ENCODE measurements around the gene SPDYE6.
"Not testable (repeated sequence)": the region's sequence is repeated elsewhere in the genome, so short reads cannot be mapped to it uniquely, and the experiment has no call there.

Gene SPDYE6

GRCh38 chr7:102376964-102377466, 20.8 kb upstream of the SPDYE6 start:
- no peak overlapping the region for H2BK12ac ChIP-seq (ENCODE audit: low read length in 2 of 2)

GRCh38 chr7:102372796-102373195, 16.6 kb upstream of the SPDYE6 start:
- not testable (repeated sequence) for H3K27me3 ChIP-seq (ENCODE audit: control insufficient read depth in 1 of 2, insufficient read depth in 1 of 2, low read length in 2 of 2); H3K4ac ChIP-seq (ENCODE audit: low read depth in 1 of 2, low read length in 2 of 2); H2BK12ac ChIP-seq (ENCODE audit: low read length in 2 of 2); H3K14ac ChIP-seq (ENCODE audit: low read length in 2 of 2); H4K91ac ChIP-seq (ENCODE audit: low read length); H2BK5ac ChIP-seq (ENCODE audit: low read depth, low read length, poor library complexity, severe bottlenecking); H3K4me2 ChIP-seq (ENCODE audit: low read length, poor library complexity, severe bottlenecking); H4K8ac ChIP-seq (ENCODE audit: low read length); H2AFZ ChIP-seq (ENCODE audit: low read depth, low read length); H3K9me3 ChIP-seq (ENCODE audit: control insufficient read depth, low read length); DNase-seq; H2AK5ac ChIP-seq (ENCODE audit: low read length, severe bottlenecking); H3K18ac ChIP-seq (ENCODE audit: low read depth in 1 of 2, low read length in 2 of 2); H3K23ac ChIP-seq (ENCODE audit: low read length in 2 of 2); H3K9ac ChIP-seq (ENCODE audit: low read length); H2BK15ac ChIP-seq (ENCODE audit: low read depth, poor library complexity, severe bottlenecking); H3K4me1 ChIP-seq (ENCODE audit: control insufficient read depth, insufficient read depth, low read depth, low read length); H2BK120ac ChIP-seq (ENCODE audit: low read depth, low read length); H3K27ac ChIP-seq (ENCODE audit: low read length, poor library complexity, severe bottlenecking); H3K79me1 ChIP-seq (replicated peaks; ENCODE audit: low read length, poor library complexity, severe bottlenecking); H3K4me3 ChIP-seq (ENCODE audit: insufficient read depth in 1 of 2, low read depth in 1 of 2, low read length in 2 of 2)
- whole genome bisulfite sequencing, result no CpG with 5 or more reads among the region's 2 CpGs
- H3K36me3 ChIP-seq (ENCODE audit: control insufficient read depth in 1 of 2, insufficient read depth in 2 of 2, low read depth in 1 of 2, low read length in 2 of 2), result peaks cover 2 to 17% of the 10 kb centered on the region in 2 experiments

More at GRCh38 chr7:102376964-102377466, 20.8 kb upstream of the SPDYE6 start:
- no peak overlapping the region for H2BK5ac ChIP-seq (ENCODE audit: low read depth, low read length, poor library complexity, severe bottlenecking)
- H4K8ac ChIP-seq (ENCODE audit: low read length), result no peak overlapping the region
- H2BK120ac ChIP-seq (ENCODE audit: low read depth, low read length), result no peak overlapping the region
- H4K91ac ChIP-seq (ENCODE audit: low read length), result no peak overlapping the region
- H2AK5ac ChIP-seq (ENCODE audit: low read length, severe bottlenecking), result no peak overlapping the region
- 91% methylated on average over 6 of the region's 6 CpGs for WGBS
- no peak overlapping the region for H3K18ac ChIP-seq (ENCODE audit: low read depth in 1 of 2, low read length in 2 of 2)
- no peak overlapping the region for H3K4me3 ChIP-seq (ENCODE audit: insufficient read depth in 1 of 2, low read depth in 1 of 2, low read length in 2 of 2)
- H2AFZ ChIP-seq (ENCODE audit: low read depth, low read length), result no peak overlapping the region
- no peaks in the 10 kb centered on the region for H3K27me3 ChIP-seq (ENCODE audit: control insufficient read depth in 1 of 2, insufficient read depth in 1 of 2, low read length in 2 of 2)
- H3K4me2 ChIP-seq (ENCODE audit: low read length, poor library complexity, severe bottlenecking), result no peak overlapping the region
- H3K79me1 ChIP-seq (replicated peaks; ENCODE audit: low read length, poor library complexity, severe bottlenecking), result peaks cover 7% of the 10 kb centered on the region
- no peak overlapping the region for H3K23ac ChIP-seq (ENCODE audit: low read length in 2 of 2)
- no peaks in the 10 kb centered on the region for H3K4me1 ChIP-seq (ENCODE audit: control insufficient read depth, insufficient read depth, low read depth, low read length)
- no peak for DNase-seq
- H3K4ac ChIP-seq (ENCODE audit: low read depth in 1 of 2, low read length in 2 of 2), result no peak overlapping the region
- H3K36me3 ChIP-seq (ENCODE audit: control insufficient read depth in 1 of 2, insufficient read depth in 2 of 2, low read depth in 1 of 2, low read length in 2 of 2), result peaks cover 17 to 45% of the 10 kb centered on the region in 2 experiments
- no peak overlapping the region for H3K27ac ChIP-seq (ENCODE audit: low read length, poor library complexity, severe bottlenecking)
- H3K9ac ChIP-seq (ENCODE audit: low read length), result no peak overlapping the region
- H3K14ac ChIP-seq (ENCODE audit: low read length in 2 of 2), result no peak overlapping the region
- no peak overlapping the region for H2BK15ac ChIP-seq (ENCODE audit: low read depth, poor library complexity, severe bottlenecking)
- no peaks in the 10 kb centered on the region for H3K9me3 ChIP-seq (ENCODE audit: control insufficient read depth, low read length)

GRCh38 chr7:102370038-102370437, 13.8 kb upstream of the SPDYE6 start:
- not testable (repeated sequence) for H3K14ac ChIP-seq (ENCODE audit: low read length in 2 of 2); H3K27ac ChIP-seq (ENCODE audit: low read length, poor library complexity, severe bottlenecking); H3K27me3 ChIP-seq (ENCODE audit: control insufficient read depth in 1 of 2, insufficient read depth in 1 of 2, low read length in 2 of 2); H2BK12ac ChIP-seq (ENCODE audit: low read length in 2 of 2); H3K4me3 ChIP-seq (ENCODE audit: insufficient read depth in 1 of 2, low read depth in 1 of 2, low read length in 2 of 2); H3K23ac ChIP-seq (ENCODE audit: low read length in 2 of 2); H4K91ac ChIP-seq (ENCODE audit: low read length); H2AK5ac ChIP-seq (ENCODE audit: low read length, severe bottlenecking); H2AFZ ChIP-seq (ENCODE audit: low read depth, low read length); H3K4me2 ChIP-seq (ENCODE audit: low read length, poor library complexity, severe bottlenecking); H3K4ac ChIP-seq (ENCODE audit: low read depth in 1 of 2, low read length in 2 of 2); H3K18ac ChIP-seq (ENCODE audit: low read depth in 1 of 2, low read length in 2 of 2); DNase-seq; H2BK5ac ChIP-seq (ENCODE audit: low read depth, low read length, poor library complexity, severe bottlenecking); H2BK120ac ChIP-seq (ENCODE audit: low read depth, low read length); H3K4me1 ChIP-seq (ENCODE audit: control insufficient read depth, insufficient read depth, low read depth, low read length); H3K79me1 ChIP-seq (replicated peaks; ENCODE audit: low read length, poor library complexity, severe bottlenecking); H2BK15ac ChIP-seq (ENCODE audit: low read depth, poor library complexity, severe bottlenecking); H3K9ac ChIP-seq (ENCODE audit: low read length); H3K9me3 ChIP-seq (ENCODE audit: control insufficient read depth, low read length); H4K8ac ChIP-seq (ENCODE audit: low read length)
- peaks cover 4 to 13% of the 10 kb centered on the region in 2 experiments for H3K36me3 ChIP-seq (ENCODE audit: control insufficient read depth in 1 of 2, insufficient read depth in 2 of 2, low read depth in 1 of 2, low read length in 2 of 2)

GRCh38 chr7:102365390-102365789, 9.1 kb upstream of the SPDYE6 start:
- not testable (repeated sequence) for H2BK12ac ChIP-seq (ENCODE audit: low read length in 2 of 2); H2BK15ac ChIP-seq (ENCODE audit: low read depth, poor library complexity, severe bottlenecking); H4K8ac ChIP-seq (ENCODE audit: low read length); H4K91ac ChIP-seq (ENCODE audit: low read length); H2AFZ ChIP-seq (ENCODE audit: low read depth, low read length); H3K18ac ChIP-seq (ENCODE audit: low read depth in 1 of 2, low read length in 2 of 2); H3K23ac ChIP-seq (ENCODE audit: low read length in 2 of 2); H3K79me1 ChIP-seq (replicated peaks; ENCODE audit: low read length, poor library complexity, severe bottlenecking); H3K27me3 ChIP-seq (ENCODE audit: control insufficient read depth in 1 of 2, insufficient read depth in 1 of 2, low read length in 2 of 2); H3K9ac ChIP-seq (ENCODE audit: low read length); H2AK5ac ChIP-seq (ENCODE audit: low read length, severe bottlenecking); H3K9me3 ChIP-seq (ENCODE audit: control insufficient read depth, low read length); H2BK120ac ChIP-seq (ENCODE audit: low read depth, low read length); H2BK5ac ChIP-seq (ENCODE audit: low read depth, low read length, poor library complexity, severe bottlenecking); H3K14ac ChIP-seq (ENCODE audit: low read length in 2 of 2); H3K27ac ChIP-seq (ENCODE audit: low read length, poor library complexity, severe bottlenecking); DNase-seq; H3K4me3 ChIP-seq (ENCODE audit: insufficient read depth in 1 of 2, low read depth in 1 of 2, low read length in 2 of 2); H3K4me2 ChIP-seq (ENCODE audit: low read length, poor library complexity, severe bottlenecking); H3K4ac ChIP-seq (ENCODE audit: low read depth in 1 of 2, low read length in 2 of 2); H3K4me1 ChIP-seq (ENCODE audit: control insufficient read depth, insufficient read depth, low read depth, low read length)
- H3K36me3 ChIP-seq (ENCODE audit: control insufficient read depth in 1 of 2, insufficient read depth in 2 of 2, low read depth in 1 of 2, low read length in 2 of 2), result peaks cover 4 to 13% of the 10 kb centered on the region in 2 experiments
- 100% methylated on average over 1 of the region's 7 CpGs for WGBS
